HepG2 (cell line): Measurements from ENCODE around the gene MRPL34. TPM values are rescaled to one million over a fixed set of nuclear protein-coding genes. Genes with fewer than 3 reads are reported as not detected.

ENCODE experiments used
- ATAD3A ChIP-seq: sonication (generic); formaldehyde crosslinking; IDR thresholded peaks from 2 replicates; pipeline ENCODE4 v1.4.0; 2020; ENCODE audit warnings: missing genetic modification reagents
- ATRX ChIP-seq: sonication (generic); formaldehyde crosslinking; IDR thresholded peaks from 2 replicates; pipeline ENCODE4 v1.4.0; 2020; ENCODE audit warnings: missing genetic modification reagents, borderline replicate concordance
- FOXO1 ChIP-seq: sonication (generic); formaldehyde crosslinking; IDR thresholded peaks from 2 replicates; pipeline ENCODE4 v1.4.0; 2020; ENCODE audit warnings: missing genetic modification reagents
- IRX3 ChIP-seq: sonication (generic); formaldehyde crosslinking; IDR thresholded peaks from 2 replicates; pipeline ENCODE4 v1.8.1; 2023; ENCODE audit warnings: mild to moderate bottlenecking, low read depth, missing genetic modification reagents, borderline replicate concordance
- KLF15 ChIP-seq: sonication (generic); formaldehyde crosslinking; IDR thresholded peaks from 2 replicates; pipeline ENCODE4 v1.8.1; 2023; ENCODE audit warnings: borderline replicate concordance, mild to moderate bottlenecking, inconsistent platforms, missing genetic modification reagents, mixed read lengths
- MEIS2 ChIP-seq: sonication (generic); formaldehyde crosslinking; IDR thresholded peaks from 2 replicates; pipeline ENCODE4 v1.9.0; 2021; ENCODE audit warnings: mild to moderate bottlenecking, missing genetic modification reagents
- REPIN1 ChIP-seq: sonication (generic); formaldehyde crosslinking; IDR thresholded peaks from 2 replicates; pipeline ENCODE4 v1.8.0; 2022; ENCODE audit warnings: missing genetic modification reagents, low read depth, mild to moderate bottlenecking, borderline replicate concordance
- RFXANK ChIP-seq: IDR thresholded peaks from 2 replicates; pipeline ENCODE4 v1.6.1; 2016
- SCMH1 ChIP-seq: sonication (generic); formaldehyde crosslinking; IDR thresholded peaks from 2 replicates; pipeline ENCODE4 v1.9.0; 2021; ENCODE audit warnings: missing genetic modification reagents, mild to moderate bottlenecking, borderline replicate concordance
- ZBTB3 ChIP-seq: sonication (generic); formaldehyde crosslinking; IDR thresholded peaks from 2 replicates; pipeline ENCODE4 v1.4.0; 2020; ENCODE audit warnings: low read depth, mild to moderate bottlenecking, moderate library complexity, missing genetic modification reagents, borderline replicate concordance
- ZBTB43 ChIP-seq: sonication (generic); formaldehyde crosslinking; conservative IDR thresholded peaks from 2 replicates; pipeline ENCODE4 v1.4.0; 2020; ENCODE audit warnings: missing genetic modification reagents
- ZFX ChIP-seq: sonication (generic); formaldehyde crosslinking; IDR thresholded peaks from 2 replicates; pipeline ENCODE4 v1.4.0; 2020; ENCODE audit warnings: mild to moderate bottlenecking, low read depth, missing genetic modification reagents, moderate library complexity
- ZKSCAN5 ChIP-seq: sonication (generic); formaldehyde crosslinking; IDR thresholded peaks from 2 replicates; pipeline ENCODE4 v1.5.1; 2020; ENCODE audit warnings: mild to moderate bottlenecking, missing genetic modification reagents
- ZNF160 ChIP-seq: sonication (generic); formaldehyde crosslinking; IDR thresholded peaks from 2 replicates; pipeline ENCODE4 v1.8.0; 2022; ENCODE audit warnings: mild to moderate bottlenecking, inconsistent platforms, missing genetic modification reagents
- ZNF180 ChIP-seq: sonication (generic); formaldehyde crosslinking; IDR thresholded peaks from 2 replicates; pipeline ENCODE4 v1.4.0; 2020; ENCODE audit warnings: low read depth, missing genetic modification reagents, borderline replicate concordance
- ZNF235 ChIP-seq: sonication (generic); formaldehyde crosslinking; IDR thresholded peaks from 2 replicates; pipeline ENCODE4 v1.8.1; 2023; ENCODE audit warnings: mild to moderate bottlenecking, missing genetic modification reagents, borderline replicate concordance
- ZNF282 ChIP-seq: fragments of 450-650 bp; IDR thresholded peaks from 2 replicates; pipeline ENCODE4 v1.6.1; 2018; ENCODE audit not compliant: partially characterized antibody
- ZNF589 ChIP-seq: sonication (generic); formaldehyde crosslinking; conservative IDR thresholded peaks from 2 replicates; pipeline ENCODE4 v1.8.0; 2022; ENCODE audit warnings: mild to moderate bottlenecking, moderate library complexity, missing genetic modification reagents
- ZNF704 ChIP-seq: sonication (generic); formaldehyde crosslinking; IDR thresholded peaks from 2 replicates; pipeline ENCODE4 v1.8.1; 2023; ENCODE audit warnings: mild to moderate bottlenecking, inconsistent platforms, moderate library complexity, missing genetic modification reagents, borderline replicate concordance
- ZNF776 ChIP-seq: sonication (generic); formaldehyde crosslinking; IDR thresholded peaks from 2 replicates; pipeline ENCODE4 v1.4.0; 2020; ENCODE audit warnings: mild to moderate bottlenecking, missing genetic modification reagents
- ZNF777 ChIP-seq: sonication (generic); formaldehyde crosslinking; IDR thresholded peaks from 2 replicates; pipeline ENCODE4 v1.4.0; 2020; ENCODE audit warnings: missing genetic modification reagents
- polyA plus RNA-seq, 8 experiments: library from polyadenylated mRNA; depleted of rRNA in 3 of 8; stranded (reverse) in 7 of 8; unstranded in 1 of 8; fragments of >200 nt; fragmentation: Illumina TruSeq in 4 of 8; extraction: Trizol in 4 of 8; gene quantifications; 2 replicates each; pipeline versions ENCODE4 v1.2.1 to v1.2.3, GENCODE V29; 2011 to 2016; ENCODE audit warnings: low read depth in 4 of 8, missing spikeins in 1 of 8, mixed read lengths in 1 of 8; ENCODE audit not compliant: insufficient read depth in 1 of 8
- total RNA-seq, 5 experiments: library from RNA; depleted of rRNA; stranded (reverse); fragments of >200 nt; fragmentation: Illumina TruSeq; extraction: Trizol; gene quantifications; 2 replicates each; pipeline ENCODE4 v1.2.3, GENCODE V29; 2016; ENCODE audit warnings: low read depth in 1 of 5
- TF ChIP-seq, protein P1 (sequence below): fragments of 450-650 bp; IDR thresholded peaks from 2 replicates; pipeline ENCODE4 v1.6.1; 2016
- TF ChIP-seq, protein P2 (sequence below): IDR thresholded peaks from 2 replicates; pipeline ENCODE4 v1.6.1; 2012; ENCODE audit warnings: low read length, improper control_type of control experiment

MRPL34 gene
- total and polyA plus RNA-seq, 2 of the 13 experiments (the other 11 are each of a cell fraction or from before 2014, with no cell fraction given), result 74.0 to 77.3 TPM

GRCh38 chr19:17303167-17303939 lies 2.3 kb upstream of the MRPL34 start, which contains the start of gene ABHD8 (continued):
- TF ChIP-seq ZBTB3 (CRISPR knock-in tag) (no peak), ZBTB43 (CRISPR knock-in tag) (peak; percentile 27; the same call in 1 of the 2 replicates), ZNF776 (CRISPR knock-in tag) (no peak), ZFX (CRISPR knock-in tag) (peak; percentile 83), ATRX (CRISPR knock-in tag) (no peak), ZNF235 (CRISPR knock-in tag) (no peak), ZNF589 (no peak), ZKSCAN5 (CRISPR knock-in tag) (no peak), KLF15 (CRISPR knock-in tag) (no peak), RFXANK (CRISPR knock-in tag) (no peak), ZNF160 (peak; percentile 86; the same call in 1 of the 2 replicates), ATAD3A (CRISPR knock-in tag) (no peak), ZNF282 (no peak), ZNF777 (CRISPR knock-in tag) (peak; percentile 61; the same call in 1 of the 2 replicates), MEIS2 (no peak), SCMH1 (CRISPR knock-in tag) (no peak), IRX3 (CRISPR knock-in tag) (no peak), FOXO1 (CRISPR knock-in tag) (peak; percentile 65; the same call in 1 of the 2 replicates), ZNF180 (CRISPR knock-in tag) (no peak), ZNF704 (CRISPR knock-in tag) (0 out of 2 replicates have a peak, but pooled peaks have one; percentile 26), REPIN1 (CRISPR knock-in tag) (no peak)
- TF ChIP-seq, protein P1, sequence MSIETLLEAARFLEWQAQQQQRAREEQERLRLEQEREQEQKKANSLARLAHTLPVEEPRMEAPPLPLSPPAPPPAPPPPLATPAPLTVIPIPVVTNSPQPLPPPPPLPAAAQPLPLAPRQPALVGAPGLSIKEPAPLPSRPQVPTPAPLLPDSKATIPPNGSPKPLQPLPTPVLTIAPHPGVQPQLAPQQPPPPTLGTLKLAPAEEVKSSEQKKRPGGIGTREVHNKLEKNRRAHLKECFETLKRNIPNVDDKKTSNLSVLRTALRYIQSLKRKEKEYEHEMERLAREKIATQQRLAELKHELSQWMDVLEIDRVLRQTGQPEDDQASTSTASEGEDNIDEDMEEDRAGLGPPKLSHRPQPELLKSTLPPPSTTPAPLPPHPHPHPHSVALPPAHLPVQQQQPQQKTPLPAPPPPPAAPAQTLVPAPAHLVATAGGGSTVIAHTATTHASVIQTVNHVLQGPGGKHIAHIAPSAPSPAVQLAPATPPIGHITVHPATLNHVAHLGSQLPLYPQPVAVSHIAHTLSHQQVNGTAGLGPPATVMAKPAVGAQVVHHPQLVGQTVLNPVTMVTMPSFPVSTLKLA, result peak; percentile 50
- TF ChIP-seq, protein P2, sequence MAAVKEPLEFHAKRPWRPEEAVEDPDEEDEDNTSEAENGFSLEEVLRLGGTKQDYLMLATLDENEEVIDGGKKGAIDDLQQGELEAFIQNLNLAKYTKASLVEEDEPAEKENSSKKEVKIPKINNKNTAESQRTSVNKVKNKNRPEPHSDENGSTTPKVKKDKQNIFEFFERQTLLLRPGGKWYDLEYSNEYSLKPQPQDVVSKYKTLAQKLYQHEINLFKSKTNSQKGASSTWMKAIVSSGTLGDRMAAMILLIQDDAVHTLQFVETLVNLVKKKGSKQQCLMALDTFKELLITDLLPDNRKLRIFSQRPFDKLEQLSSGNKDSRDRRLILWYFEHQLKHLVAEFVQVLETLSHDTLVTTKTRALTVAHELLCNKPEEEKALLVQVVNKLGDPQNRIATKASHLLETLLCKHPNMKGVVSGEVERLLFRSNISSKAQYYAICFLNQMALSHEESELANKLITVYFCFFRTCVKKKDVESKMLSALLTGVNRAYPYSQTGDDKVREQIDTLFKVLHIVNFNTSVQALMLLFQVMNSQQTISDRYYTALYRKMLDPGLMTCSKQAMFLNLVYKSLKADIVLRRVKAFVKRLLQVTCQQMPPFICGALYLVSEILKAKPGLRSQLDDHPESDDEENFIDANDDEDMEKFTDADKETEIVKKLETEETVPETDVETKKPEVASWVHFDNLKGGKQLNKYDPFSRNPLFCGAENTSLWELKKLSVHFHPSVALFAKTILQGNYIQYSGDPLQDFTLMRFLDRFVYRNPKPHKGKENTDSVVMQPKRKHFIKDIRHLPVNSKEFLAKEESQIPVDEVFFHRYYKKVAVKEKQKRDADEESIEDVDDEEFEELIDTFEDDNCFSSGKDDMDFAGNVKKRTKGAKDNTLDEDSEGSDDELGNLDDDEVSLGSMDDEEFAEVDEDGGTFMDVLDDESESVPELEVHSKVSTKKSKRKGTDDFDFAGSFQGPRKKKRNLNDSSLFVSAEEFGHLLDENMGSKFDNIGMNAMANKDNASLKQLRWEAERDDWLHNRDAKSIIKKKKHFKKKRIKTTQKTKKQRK, result no peak
